ENCODE results near the gene FGB. TPM values are rescaled to one million over a fixed set of nuclear protein-coding genes. Genes with fewer than 3 reads are reported as not detected.

FGB gene
- total RNA-seq, 1 donor from 2014 or later = not detected

DNA sequence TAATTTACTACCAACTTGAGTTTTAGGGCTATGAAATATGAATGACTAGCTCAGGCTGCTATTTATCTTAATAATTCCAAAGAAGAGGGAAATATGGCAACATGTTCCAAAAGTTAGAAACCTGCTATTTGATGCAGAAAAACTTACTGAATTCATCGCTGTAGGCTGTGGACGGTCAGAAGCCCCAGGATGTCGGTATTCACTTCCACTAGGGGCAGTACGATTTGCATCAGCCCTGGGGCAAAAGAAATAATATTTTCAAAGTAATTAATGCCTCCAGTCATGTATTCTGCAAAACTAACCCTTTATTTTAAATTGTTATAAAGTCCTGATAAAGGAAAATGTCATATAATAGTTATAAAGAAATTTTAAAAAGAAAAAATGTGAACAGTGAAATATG lies 17.1 kb upstream of the FGB start:
- Histone ChIP-seq H2AFZ (replicated peaks) (no peak overlapping the region), H4K20me1 (ENCODE audit: low read depth) (peaks cover 25% of the 10 kb centered on the region), H3K4me3 (no peak overlapping the region), H3K27me3 (no peaks in the 10 kb centered on the region), H3K27ac (no peak overlapping the region), H3K36me3 (peaks cover 59% of the 10 kb centered on the region), H3F3A (ENCODE audit: low read depth) (no peaks in the 10 kb centered on the region), H3K4me2 (no peak overlapping the region), H3K9me3 (ENCODE audit: low read depth) (no peaks in the 10 kb centered on the region), H3K4me1 (peaks cover 9% of the 10 kb centered on the region), H3K79me2 (ENCODE audit: low read depth) (peaks cover 29% of the 10 kb centered on the region), H3K9ac (no peak overlapping the region)
- no peak for DNase-seq (ENCODE audit: low spot score)
- H3K27ac Mint-ChIP-seq = no peak overlapping the region
- no peaks in the 10 kb centered on the region for H3K27me3 Mint-ChIP-seq (ENCODE audit: insufficient read depth, low read depth)
- peaks cover 19% of the 10 kb centered on the region for H3K36me3 Mint-ChIP-seq
- H3K4me3 Mint-ChIP-seq = no peak overlapping the region
- peaks cover 15% of the 10 kb centered on the region for H3K4me1 Mint-ChIP-seq
- TF ChIP-seq EZH2 (IDR thresholded peaks at IDR 0.05) (no peak), EZH2phosphoT487 (IDR thresholded peaks at IDR 0.05) (no peak)
- TF ChIP-seq, protein P1, sequence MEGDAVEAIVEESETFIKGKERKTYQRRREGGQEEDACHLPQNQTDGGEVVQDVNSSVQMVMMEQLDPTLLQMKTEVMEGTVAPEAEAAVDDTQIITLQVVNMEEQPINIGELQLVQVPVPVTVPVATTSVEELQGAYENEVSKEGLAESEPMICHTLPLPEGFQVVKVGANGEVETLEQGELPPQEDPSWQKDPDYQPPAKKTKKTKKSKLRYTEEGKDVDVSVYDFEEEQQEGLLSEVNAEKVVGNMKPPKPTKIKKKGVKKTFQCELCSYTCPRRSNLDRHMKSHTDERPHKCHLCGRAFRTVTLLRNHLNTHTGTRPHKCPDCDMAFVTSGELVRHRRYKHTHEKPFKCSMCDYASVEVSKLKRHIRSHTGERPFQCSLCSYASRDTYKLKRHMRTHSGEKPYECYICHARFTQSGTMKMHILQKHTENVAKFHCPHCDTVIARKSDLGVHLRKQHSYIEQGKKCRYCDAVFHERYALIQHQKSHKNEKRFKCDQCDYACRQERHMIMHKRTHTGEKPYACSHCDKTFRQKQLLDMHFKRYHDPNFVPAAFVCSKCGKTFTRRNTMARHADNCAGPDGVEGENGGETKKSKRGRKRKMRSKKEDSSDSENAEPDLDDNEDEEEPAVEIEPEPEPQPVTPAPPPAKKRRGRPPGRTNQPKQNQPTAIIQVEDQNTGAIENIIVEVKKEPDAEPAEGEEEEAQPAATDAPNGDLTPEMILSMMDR (IDR thresholded peaks at IDR 0.05) = no peak
- H3K9me3 Mint-ChIP-seq = no peaks in the 10 kb centered on the region

DNA sequence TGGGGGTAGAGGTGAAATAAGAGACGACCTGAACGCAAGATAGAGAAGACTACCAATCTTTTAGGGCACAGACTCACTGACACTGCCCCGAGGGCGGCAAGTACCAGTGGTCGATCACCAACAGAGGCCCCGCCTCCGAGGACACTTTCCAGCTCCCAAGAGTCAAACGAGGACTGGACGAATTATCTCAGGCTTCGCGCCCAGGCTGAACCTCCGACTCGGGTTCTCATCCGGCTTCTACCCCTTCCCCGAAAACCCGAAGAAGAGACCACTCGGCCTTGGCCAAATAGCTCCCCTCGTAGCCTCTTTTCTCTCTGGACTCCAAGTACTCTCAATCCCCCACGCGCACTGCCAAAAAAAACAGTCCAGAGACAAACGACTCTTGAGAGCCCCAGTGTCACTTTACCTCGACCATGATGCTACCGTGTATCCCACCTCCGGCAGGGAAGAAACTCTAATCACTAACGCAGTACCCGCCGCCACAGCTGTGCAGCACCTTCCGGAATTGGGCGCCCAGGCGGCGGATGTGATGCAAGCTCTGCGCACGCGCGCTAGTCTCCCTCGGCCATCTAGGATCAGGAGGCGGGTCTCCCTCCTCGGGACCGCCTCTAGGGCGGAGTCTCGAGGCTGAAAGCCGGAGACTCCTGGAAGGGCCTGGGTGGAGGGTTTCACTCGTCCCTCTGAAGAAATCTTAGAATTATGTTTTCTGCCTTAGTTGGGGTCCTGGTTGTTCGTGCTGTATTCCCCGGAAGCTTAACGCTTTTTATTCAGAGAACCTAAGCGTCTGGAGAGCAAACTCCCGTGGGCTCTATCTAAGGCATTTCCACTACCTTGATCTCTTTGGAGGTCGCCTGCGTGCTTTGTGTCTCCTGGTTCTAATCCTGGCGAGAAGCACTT lies 12.7 kb upstream of the FGB start, which contains the start of gene PLRG1:
Gene PLRG1 (minus strand): TSS at position 507 of the 897 bp plus-strand sequence. CDS start 92 bp downstream, at position 415.
- DNase-seq (ENCODE audit: low spot score) = peak; percentile 99
- Histone ChIP-seq H3K4me1 (peaks cover 9% of the 10 kb centered on the region), H3K27me3 (no peaks in the 10 kb centered on the region), H3K9ac (peak within 1 kb of the TSS; percentile 53), H3K27ac (no peak within 1 kb of the TSS), H3K36me3 (peaks cover 20% of the 10 kb centered on the region), H3K4me3 (peak within 1 kb of the TSS; percentile 81), H4K20me1 (ENCODE audit: low read depth) (peaks cover 25% of the 10 kb centered on the region), H3K79me2 (ENCODE audit: low read depth) (peaks cover 29% of the 10 kb centered on the region), H3K9me3 (ENCODE audit: low read depth) (no peaks in the 10 kb centered on the region), H3K4me2 (peak within 1 kb of the TSS; percentile 94), H3F3A (ENCODE audit: low read depth) (no peaks in the 10 kb centered on the region), H2AFZ (replicated peaks) (peak within 1 kb of the TSS; percentile 86)
- Mint-ChIP-seq H3K4me1 (peaks cover 15% of the 10 kb centered on the region), H3K36me3 (peaks cover 4% of the 10 kb centered on the region), H3K4me3 (peak within 1 kb of the TSS; percentile 99), H3K9me3 (no peaks in the 10 kb centered on the region), H3K27ac (peak within 1 kb of the TSS; percentile 97), H3K27me3 (ENCODE audit: insufficient read depth, low read depth) (no peaks in the 10 kb centered on the region)
- TF ChIP-seq, protein P1 (IDR thresholded peaks at IDR 0.05) = no peak
- TF ChIP-seq EZH2 (IDR thresholded peaks at IDR 0.05) (no peak), EZH2phosphoT487 (IDR thresholded peaks at IDR 0.05) (no peak)

DNA sequence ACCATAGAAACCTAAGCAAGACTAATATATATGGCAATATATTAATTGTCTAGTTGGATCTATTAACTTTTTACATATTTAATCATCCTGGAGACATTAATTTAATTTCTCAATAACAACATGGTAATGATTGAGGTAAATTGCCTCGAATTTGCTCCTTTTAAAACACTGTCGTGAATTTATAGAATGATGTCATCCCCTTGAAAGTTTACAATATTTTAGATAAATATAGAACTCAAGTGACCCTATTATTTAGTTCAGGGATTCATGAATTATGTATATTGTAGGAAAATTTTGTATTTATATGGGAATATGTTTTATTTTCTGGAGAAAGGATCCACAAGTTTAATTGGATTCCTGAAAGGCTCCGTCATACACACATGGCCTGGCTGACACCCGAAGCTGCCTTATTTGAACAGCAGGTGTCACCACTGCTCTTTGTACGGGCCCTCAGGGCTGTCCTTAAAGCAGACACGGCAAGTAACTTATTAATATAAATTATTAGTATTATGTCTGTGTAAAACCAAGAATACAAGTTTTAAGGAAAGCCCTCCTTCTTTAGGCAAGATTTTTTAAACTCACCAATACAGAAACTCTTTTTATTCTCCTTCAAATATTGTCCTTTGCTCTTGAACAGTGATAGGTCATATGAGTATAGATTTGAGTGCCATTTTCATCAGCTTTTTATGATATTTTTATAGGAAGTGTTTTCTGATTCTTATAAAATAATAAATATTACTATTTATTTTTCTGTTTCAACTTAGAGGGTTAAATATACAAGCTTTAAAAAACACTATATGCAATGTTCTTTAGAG lies 10.7 kb upstream of the FGB start:
- peaks cover 9% of the 10 kb centered on the region for H3K4me1 ChIP-seq
- Mint-ChIP-seq H3K4me3 (no peak overlapping the region), H3K27me3 (ENCODE audit: insufficient read depth, low read depth) (no peaks in the 10 kb centered on the region)

More for the DNA sequence above, 10.7 kb upstream of the FGB start:
- Mint-ChIP-seq H3K36me3 (peaks cover 4% of the 10 kb centered on the region), H3K27ac (no peak overlapping the region), H3K4me1 (peaks cover 15% of the 10 kb centered on the region), H3K9me3 (no peaks in the 10 kb centered on the region)
- Histone ChIP-seq H4K20me1 (ENCODE audit: low read depth) (peaks cover 25% of the 10 kb centered on the region), H3K4me2 (no peak overlapping the region), H3K36me3 (peaks cover 3% of the 10 kb centered on the region), H3K9me3 (ENCODE audit: low read depth) (no peaks in the 10 kb centered on the region), H3K79me2 (ENCODE audit: low read depth) (peaks cover 29% of the 10 kb centered on the region), H3F3A (ENCODE audit: low read depth) (no peaks in the 10 kb centered on the region), H2AFZ (replicated peaks) (no peak overlapping the region), H3K4me3 (no peak overlapping the region), H3K27me3 (no peaks in the 10 kb centered on the region), H3K9ac (no peak overlapping the region), H3K27ac (no peak overlapping the region)
- DNase-seq (ENCODE audit: low spot score) = peak; percentile 72
- TF ChIP-seq, protein P1 (IDR thresholded peaks at IDR 0.05) = peak; percentile 86
- no peak for TF ChIP-seq EZH2phosphoT487 (IDR thresholded peaks at IDR 0.05)
